Spleen (tissue), 11 donors: ENCODE results near the gene CDKN1C. TPM values are rescaled to one million over a fixed set of nuclear protein-coding genes. Genes with fewer than 3 reads are reported as not detected.

ENCODE experiments used
- DNase-seq: peaks from one replicate; pipeline ENCODE4 v3.0.0-alpha.2; 2020
- H3K27ac ChIP-seq, 8 donors: fragments of 200-600 bp; sonication (generic) in 7 of 8; 1 replicate in 4 of 8; 2 replicates in 4 of 8; pipeline versions ENCODE4 v1.5.0 to v1.8.0; 2016 to 2021; ENCODE audit warnings: inconsistent platforms in 4 of 8, mild to moderate bottlenecking in 4 of 8, moderate library complexity in 1 of 8
- H3K27me3 ChIP-seq, 7 donors: fragments of 200-600 bp; sonication (generic) in 6 of 7; replicated peaks in 1 of 7; 1 replicate in 4 of 7; 2 replicates in 3 of 7; pipeline versions ENCODE4 v1.5.0 to v1.8.0; 2016 to 2021; ENCODE audit warnings: inconsistent platforms in 3 of 7, mild to moderate bottlenecking in 1 of 7
- H3K36me3 ChIP-seq, 6 donors: fragments of 200-600 bp; sonication (generic) in 5 of 6; 1 replicate in 4 of 6; 2 replicates in 2 of 6; pipeline versions ENCODE4 v1.5.0 to v1.8.0; 2016 to 2021; ENCODE audit warnings: inconsistent platforms in 2 of 6
- H3K4me1 ChIP-seq, 6 donors: fragments of 200-600 bp; sonication (generic) in 5 of 6; 1 replicate in 3 of 6; 2 replicates in 3 of 6; pipeline versions ENCODE4 v1.5.0 to v1.8.0; 2016 to 2021; ENCODE audit warnings: inconsistent platforms in 3 of 6
- H3K4me3 ChIP-seq, 8 donors: fragments of 200-600 bp; sonication (generic) in 7 of 8; 1 replicate in 4 of 8; 2 replicates in 4 of 8; pipeline versions ENCODE4 v1.5.0 to v1.8.0; 2016 to 2021; ENCODE audit warnings: inconsistent platforms in 4 of 8, mild to moderate bottlenecking in 4 of 8, moderate library complexity in 2 of 8
- H3K9me3 ChIP-seq, 8 donors: fragments of 200-600 bp; sonication (generic) in 7 of 8; 1 replicate in 4 of 8; 2 replicates in 4 of 8; pipeline versions ENCODE4 v1.5.0 to v1.8.0; 2016 to 2021; ENCODE audit warnings: inconsistent platforms in 4 of 8
- POLR2A ChIP-seq, 3 donors: fragments of 450-650 bp; IDR thresholded peaks; one replicate each; pipeline ENCODE4 v1.5.1; 2017; ENCODE audit warnings: antibody characterized with exemption in 3 of 3, mild to moderate bottlenecking in 1 of 3
- POLR2AphosphoS5 ChIP-seq, 3 donors: sonication (generic); formaldehyde crosslinking; IDR thresholded peaks; one replicate each; pipeline ENCODE4 v1.5.1; 2017; ENCODE audit warnings: antibody characterized with exemption in 3 of 3
- WGBS, 5 donors: extraction: QIAGEN DNeasy Blood & Tissue Kit in 3 of 5; methylation state at CpG; one replicate each; pipeline versions ENCODE4 v1.1.5 to v1.1.7; 2013 to 2018; 5-methylcytosine and 5-hydroxymethylcytosine counted together
- intact Hi-C: fragments of 100-400 bp; cut with DNase I; formaldehyde crosslinking; loops from one replicate; pipeline ENCODE4 v1.15.0; 2023; ENCODE audit warnings: low total_unique reads
- polyA plus RNA-seq, 3 donors: library from polyadenylated mRNA; stranded (reverse); fragments of 200-250 nt; gene quantifications; one replicate each; pipeline ENCODE4 v1.2.1, GENCODE V29; 2013
- total RNA-seq, 7 donors: library from RNA; depleted of rRNA in 3 of 7; stranded (reverse); fragments of >200 nt in 3 of 7; fragmentation: NEBNext Ultra II Directional in 4 of 7; extraction: Animal tissue kit (Norgen Biotek cat#: 25700) in 4 of 7; gene quantifications; one replicate each; pipeline versions ENCODE4 v1.1.0 to v1.2.1, GENCODE V29; 2016 to 2021
- TF ChIP-seq, protein P1 (sequence below), 11 experiments: fragments of 200-600 bp in 7 of 11; fragments of 450-650 bp in 4 of 11; sonication (generic) in 4 of 11; IDR thresholded peaks in 8 of 11; conservative IDR thresholded peaks in 3 of 11; 1 replicate in 7 of 11; 2 replicates in 4 of 11; pipeline versions ENCODE4 v1.4.0 to v1.8.0; 2016 to 2021; ENCODE audit warnings: antibody characterized with exemption in 11 of 11, inconsistent platforms in 4 of 11, mild to moderate bottlenecking in 1 of 11
- donor health status: healthy with polysubstance abuse.
- donor health status: DM: no; HTN: no; CAD: no; lungs with moderate emphysema.
- donor health status: DM: no; HTN: no; CAD: no.
- donor health status: Bipolar disorder and iron deficiency.
- donor health status: healthy.
- donor health status: DM: no; HTN: no; CAD: no.
- donor health status: DM: yes; HTN: yes; CAD: no.

Gene CDKN1C
- total and polyA plus RNA-seq, 10 donors: 5.4 to 40.4 (median 14.2) TPM

DNA sequence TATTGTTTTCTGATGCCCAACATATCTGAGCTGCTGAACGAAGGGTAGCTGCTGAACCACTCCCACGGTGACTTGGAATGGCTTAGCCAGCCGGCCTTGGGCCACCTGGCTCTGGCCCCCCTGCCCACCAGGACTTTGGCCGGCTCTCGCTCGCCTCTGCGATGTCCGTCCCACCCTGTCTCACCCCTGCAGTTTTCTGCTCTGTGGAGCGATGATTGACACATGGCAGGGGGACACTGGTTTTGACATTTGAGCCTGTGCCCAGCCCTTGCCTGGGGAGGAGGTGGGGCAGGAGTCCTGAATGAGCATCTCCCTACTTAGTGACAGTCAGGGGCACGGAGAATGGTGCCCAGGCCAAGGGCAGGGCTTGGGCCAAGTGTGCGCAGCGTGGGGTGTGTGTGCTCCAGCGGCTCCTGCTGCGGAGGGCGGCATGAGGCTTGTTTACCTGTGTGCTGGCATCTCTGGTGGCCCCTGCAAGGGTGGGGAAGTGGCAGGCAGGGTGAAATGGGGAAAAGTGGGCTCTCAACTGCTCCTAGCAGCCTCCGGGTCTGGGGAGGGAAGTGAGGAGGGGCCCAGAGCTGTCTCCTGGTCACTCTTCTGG, 15.7 kb upstream of the CDKN1C start:
- Histone ChIP-seq H3K27ac (peak overlapping the region; percentile 39 to 95 (median 82)), H3K4me1 (peaks cover 10 to 70% (median 56%) of the 10 kb centered on the region in 6 donors), H3K9me3 (no peaks in the 10 kb centered on the region), H3K36me3 (peaks cover 0 to 14% (median 0%) of the 10 kb centered on the region in 6 donors), H3K4me3 (peak overlapping the region in 5 of 8 donors; percentile 58 to 90 (median 61)), H3K27me3 (peaks cover 0 to 22% (median 0%) of the 10 kb centered on the region in 7 donors)
- peak; percentile 84 for DNase-seq
- 88 to 94% (median 90%) methylated on average over 11 to 16 of the region's 16 CpGs for WGBS, 5 donors
- intact Hi-C loops: no loop called here
- TF ChIP-seq, protein P1, sequence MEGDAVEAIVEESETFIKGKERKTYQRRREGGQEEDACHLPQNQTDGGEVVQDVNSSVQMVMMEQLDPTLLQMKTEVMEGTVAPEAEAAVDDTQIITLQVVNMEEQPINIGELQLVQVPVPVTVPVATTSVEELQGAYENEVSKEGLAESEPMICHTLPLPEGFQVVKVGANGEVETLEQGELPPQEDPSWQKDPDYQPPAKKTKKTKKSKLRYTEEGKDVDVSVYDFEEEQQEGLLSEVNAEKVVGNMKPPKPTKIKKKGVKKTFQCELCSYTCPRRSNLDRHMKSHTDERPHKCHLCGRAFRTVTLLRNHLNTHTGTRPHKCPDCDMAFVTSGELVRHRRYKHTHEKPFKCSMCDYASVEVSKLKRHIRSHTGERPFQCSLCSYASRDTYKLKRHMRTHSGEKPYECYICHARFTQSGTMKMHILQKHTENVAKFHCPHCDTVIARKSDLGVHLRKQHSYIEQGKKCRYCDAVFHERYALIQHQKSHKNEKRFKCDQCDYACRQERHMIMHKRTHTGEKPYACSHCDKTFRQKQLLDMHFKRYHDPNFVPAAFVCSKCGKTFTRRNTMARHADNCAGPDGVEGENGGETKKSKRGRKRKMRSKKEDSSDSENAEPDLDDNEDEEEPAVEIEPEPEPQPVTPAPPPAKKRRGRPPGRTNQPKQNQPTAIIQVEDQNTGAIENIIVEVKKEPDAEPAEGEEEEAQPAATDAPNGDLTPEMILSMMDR (IDR thresholded peaks at IDR 0.05 in 8 of 11, conservative IDR thresholded peaks at IDR 0.05 in 3 of 11): no peak
- TF ChIP-seq POLR2A (IDR thresholded peaks at IDR 0.05) (no peak), POLR2AphosphoS5 (IDR thresholded peaks at IDR 0.05) (no peak)

DNA sequence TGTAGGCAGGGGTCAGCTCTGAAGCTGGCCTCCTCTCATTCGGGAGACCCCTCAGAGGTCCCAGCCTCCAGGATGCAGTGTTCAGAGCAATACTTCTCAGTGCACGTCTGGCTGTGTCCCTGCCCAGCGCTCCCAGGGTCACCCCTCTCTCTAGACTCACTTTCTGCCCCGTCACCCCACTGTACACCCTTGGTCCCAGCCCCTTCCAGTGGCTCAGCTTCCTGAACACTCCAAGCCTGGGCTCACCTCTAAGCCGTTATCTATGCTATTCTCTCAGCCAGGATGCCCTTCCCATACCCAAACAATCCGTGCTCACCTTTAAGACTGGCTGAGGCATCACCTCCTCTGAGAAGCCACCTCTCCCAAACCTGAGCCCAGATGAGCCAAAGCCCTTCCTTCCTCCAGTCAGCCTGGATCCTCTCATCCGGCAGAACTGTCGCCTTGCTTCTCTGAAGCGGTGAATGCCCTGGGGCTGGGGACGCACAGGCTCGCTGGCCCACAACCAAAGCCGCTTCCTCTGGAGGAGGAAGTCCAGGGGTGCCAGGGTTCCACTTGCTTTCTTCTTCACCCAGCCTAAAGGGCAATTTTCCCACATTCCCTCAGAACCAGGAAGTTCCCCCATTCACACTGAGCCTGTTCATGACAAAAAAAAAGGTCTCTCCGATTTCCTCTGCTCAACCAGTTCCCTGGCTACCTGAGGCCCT, 13.7 kb upstream of the CDKN1C start:
- Histone ChIP-seq H3K36me3 (no peaks in the 10 kb centered on the region), H3K4me1 (peaks cover 10 to 69% (median 56%) of the 10 kb centered on the region in 6 donors), H3K4me3 (peak overlapping the region in 1 of 8 donors; percentile 50), H3K27me3 (peaks cover 0 to 22% (median 0%) of the 10 kb centered on the region in 7 donors), H3K9me3 (no peaks in the 10 kb centered on the region), H3K27ac (peak overlapping the region in 7 of 8 donors; percentile 52 to 86 (median 73))
- no peak for DNase-seq
- TF ChIP-seq, protein P1 (IDR thresholded peaks at IDR 0.05 in 8 of 11, conservative IDR thresholded peaks at IDR 0.05 in 3 of 11): no peak
- TF ChIP-seq POLR2AphosphoS5 (IDR thresholded peaks at IDR 0.05): peak in 2 of 3 donors; percentile 1 to 31
- TF ChIP-seq POLR2A (IDR thresholded peaks at IDR 0.05): no peak
- intact Hi-C loops: no loop called here
- 37 to 61% (median 44%) methylated on average over 8 to 13 of the region's 13 CpGs for WGBS, 5 donors

DNA sequence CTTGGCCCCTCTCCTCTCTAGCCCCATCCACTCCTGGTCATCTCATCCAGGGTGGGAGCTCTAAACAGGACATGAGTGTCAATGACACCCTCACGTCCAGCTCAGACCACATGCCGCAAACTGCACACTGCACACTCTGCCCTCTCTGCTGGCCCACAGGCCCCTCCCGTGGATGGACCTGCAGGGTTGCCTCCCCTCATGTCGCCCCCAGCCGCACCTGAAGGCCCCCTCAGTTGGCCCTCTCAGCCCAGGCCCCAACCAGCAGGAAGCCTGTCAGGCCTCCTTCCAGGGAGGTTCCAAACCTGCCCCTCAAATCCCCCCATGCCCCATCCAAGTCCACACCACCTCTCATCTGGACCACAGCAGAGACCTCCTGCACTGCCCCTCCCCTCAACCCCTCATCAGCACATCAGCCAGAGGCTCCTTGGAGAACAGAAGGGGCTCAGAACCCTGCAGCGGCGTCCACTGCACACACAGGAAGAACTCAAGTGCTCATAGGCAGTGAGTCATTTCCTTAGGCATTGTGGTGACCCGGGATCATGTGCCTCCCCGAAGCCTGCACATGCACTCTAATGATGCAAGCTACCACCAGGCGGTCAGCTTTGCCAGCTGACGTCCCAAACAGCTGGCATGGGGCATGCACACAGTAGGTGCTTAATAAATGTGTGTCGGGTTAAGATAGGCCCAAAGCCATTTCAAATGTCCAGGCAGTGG, 12.9 kb upstream of the CDKN1C start:
- H3K36me3 ChIP-seq: no peaks in the 10 kb centered on the region
- peak; percentile 91 for DNase-seq
- 31 to 41% (median 32%) methylated on average over 12 of the region's 12 CpGs for WGBS, 5 donors
- H3K4me1 ChIP-seq: peaks cover 10 to 62% (median 53%) of the 10 kb centered on the region in 6 donors
- TF ChIP-seq, protein P1 (IDR thresholded peaks at IDR 0.05 in 8 of 11, conservative IDR thresholded peaks at IDR 0.05 in 3 of 11): no peak
- TF ChIP-seq POLR2A (IDR thresholded peaks at IDR 0.05) (no peak), POLR2AphosphoS5 (IDR thresholded peaks at IDR 0.05) (peak; percentile 66 to 86 (median 70))
- peak overlapping the region in 1 of 8 donors; percentile 50 for H3K4me3 ChIP-seq
- intact Hi-C loops: no loop called here
- peak overlapping the region in 7 of 8 donors; percentile 52 to 86 (median 73) for H3K27ac ChIP-seq
- H3K27me3 ChIP-seq: peaks cover 0 to 19% (median 0%) of the 10 kb centered on the region in 7 donors
- H3K9me3 ChIP-seq: no peaks in the 10 kb centered on the region
